OCI-LY3 (cell line): Measurements from ENCODE around the gene PJVK.

Experiments
- H2AFZ ChIP-seq: fragments of 200-600, 300-600 bp; shearing (Covaris generic); 2 replicates; pipeline ENCODE4 v1.6.0; 2014; ENCODE audit warnings: antibody characterized with exemption, low read depth, low read length
- H3K27ac ChIP-seq: fragments of 200-600, 300-600 bp; sonication (generic); 2 replicates; pipeline ENCODE4 v1.5.1; 2014; ENCODE audit warnings: mild to moderate bottlenecking, low read length, moderate library complexity, mixed read lengths
- H3K27me3 ChIP-seq: fragments of 200-600, 300-600 bp; sonication (generic); 2 replicates; pipeline ENCODE4 v1.6.1; 2014; ENCODE audit warnings: low read depth, low read length, mixed read lengths
- H3K36me3 ChIP-seq: fragments of 200-600, 300-600 bp; sonication (generic); replicated peaks from 2 replicates; pipeline ENCODE3; 2014; ENCODE audit warnings: low read depth, low read length, mixed read lengths
- H3K4me1 ChIP-seq: fragments of 300-600, 200-600 bp; sonication (generic); 2 replicates; pipeline ENCODE4 v1.6.1; 2014; ENCODE audit warnings: low read length, mixed read lengths
- H3K4me2 ChIP-seq: fragments of 200-600, 300-600 bp; sonication (generic); 2 replicates; pipeline ENCODE4 v1.6.1; 2014; ENCODE audit warnings: low read length, mixed read lengths
- H3K4me3 ChIP-seq: fragments of 300-600, 200-600 bp; sonication (generic); 2 replicates; pipeline ENCODE4 v1.5.1; 2014; ENCODE audit warnings: antibody characterized with exemption, mild to moderate bottlenecking, low read length, moderate library complexity
- H3K79me2 ChIP-seq: fragments of 300-600, 200-600 bp; shearing (Covaris generic); 2 replicates; pipeline ENCODE4 v1.6.1; 2014; ENCODE audit warnings: mild to moderate bottlenecking, low read length, mixed read lengths
- H3K9ac ChIP-seq: fragments of 300-600, 200-600 bp; shearing (Covaris generic); 2 replicates; pipeline ENCODE4 v1.6.0; 2014; ENCODE audit warnings: mild to moderate bottlenecking, low read length, moderate library complexity
- H3K9me3 ChIP-seq: fragments of 200-600, 300-600 bp; shearing (Covaris generic); 2 replicates; pipeline ENCODE4 v1.6.1; 2014; ENCODE audit warnings: low read length, mixed read lengths; ENCODE audit not compliant: insufficient read depth
- H4K20me1 ChIP-seq: fragments of 200-600, 300-600 bp; sonication (generic); 2 replicates; pipeline ENCODE4 v1.6.1; 2016; ENCODE audit warnings: low read length, mixed read lengths; ENCODE audit not compliant: insufficient read depth
- CTCF ChIP-seq: fragments of 200-600, 300-600 bp; sonication (generic); IDR thresholded peaks from 2 replicates; pipeline ENCODE4 v1.5.1; 2014; ENCODE audit warnings: antibody characterized with exemption, low read length, low read depth
- EZH2phosphoT487 ChIP-seq: fragments of 200-600 bp; shearing (Covaris generic); IDR thresholded peaks from 2 replicates; pipeline ENCODE4 v1.6.1; 2018; ENCODE audit warnings: antibody characterized with exemption, mixed run types, low read depth

PJVK gene

DNA sequence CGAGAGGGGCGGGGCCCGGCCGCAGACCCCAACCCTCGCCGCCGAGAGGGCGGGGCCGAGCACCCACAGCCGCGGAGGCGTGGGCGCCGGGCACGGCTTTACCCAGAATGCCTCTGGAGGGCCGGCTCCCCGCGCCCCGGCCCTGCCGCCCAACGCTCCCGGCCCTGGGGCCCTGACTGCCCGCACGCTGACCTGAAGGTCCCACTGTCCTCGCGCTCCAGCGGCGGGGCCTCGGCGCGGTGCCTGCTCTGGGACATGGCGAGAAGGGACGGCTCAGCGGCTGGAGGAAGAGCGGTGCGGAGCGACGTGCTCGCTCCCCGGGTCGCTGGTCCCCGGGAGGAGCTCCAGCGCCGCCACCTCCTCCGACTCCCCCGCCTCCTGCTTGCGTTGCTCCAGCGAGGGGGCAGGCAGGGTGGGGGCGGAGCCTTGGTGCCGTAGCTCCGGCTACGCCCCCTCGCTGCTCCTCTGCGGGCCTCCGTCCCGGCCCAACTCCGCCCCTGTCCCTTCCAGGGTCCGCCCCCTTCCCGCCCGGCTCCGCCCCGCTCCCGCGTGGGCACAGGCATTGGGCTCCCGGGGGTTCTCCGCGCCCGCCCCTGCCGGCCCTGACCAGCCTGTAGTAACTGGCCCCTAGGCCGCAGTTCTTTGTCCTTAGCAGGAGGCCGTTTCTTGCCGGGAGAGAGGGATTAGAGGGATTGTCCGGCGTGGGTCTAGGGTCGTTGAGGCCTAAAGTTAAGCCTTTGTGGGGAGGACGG lies at the start of gene PJVK, which contains the start of gene PRKRA:
Gene PJVK (plus strand): TSS at position 605 of the 752 bp plus-strand sequence. CDS start 2,032 bp downstream, outside the sequence.
Gene PRKRA (minus strand): TSS at position 402 of the 752 bp plus-strand sequence. CDS start 145 bp downstream, at position 257.
- Histone ChIP-seq H2AFZ (peak within 1 kb of the TSS; percentile 86), H3K4me2 (peak within 1 kb of the TSS; percentile 92), H3K36me3 (peaks cover 22% of the 10 kb centered on the region), H3K9me3 (no peaks in the 10 kb centered on the region), H3K27ac (peak within 1 kb of the TSS; percentile 85), H4K20me1 (peaks cover 18% of the 10 kb centered on the region), H3K4me1 (peaks cover 13% of the 10 kb centered on the region), H3K27me3 (no peaks in the 10 kb centered on the region), H3K79me2 (peaks cover 27% of the 10 kb centered on the region), H3K4me3 (peak within 1 kb of the TSS; percentile 91), H3K9ac (peak within 1 kb of the TSS; percentile 98)
- TF ChIP-seq EZH2phosphoT487 (no peak), CTCF (no peak)

GRCh38 chr2:178401994-178402437 lies 49.2 kb upstream of the PJVK start:
- TF ChIP-seq CTCF, result no peak
- TF ChIP-seq EZH2phosphoT487, result no peak
- no peaks in the 10 kb centered on the region for H3K79me2 ChIP-seq
- no peaks in the 10 kb centered on the region for H3K9me3 ChIP-seq
- H3K36me3 ChIP-seq, result no peaks in the 10 kb centered on the region
- peaks cover 24% of the 10 kb centered on the region for H3K4me1 ChIP-seq
- H3K4me3 ChIP-seq, result no peak overlapping the region
- no peaks in the 10 kb centered on the region; the same call in 1 of the 2 replicates for H3K27me3 ChIP-seq
- H3K27ac ChIP-seq, result no peak overlapping the region
- H3K9ac ChIP-seq, result no peak overlapping the region
- no peak overlapping the region for H3K4me2 ChIP-seq
- H4K20me1 ChIP-seq, result no peaks in the 10 kb centered on the region
- no peak overlapping the region for H2AFZ ChIP-seq

GRCh38 chr2:178403671-178404306 lies 47.4 kb upstream of the PJVK start:
- 0 out of 2 replicates have a peak overlapping the region, but pooled peaks have one; percentile 4 for H3K9ac ChIP-seq
- H3K4me2 ChIP-seq, result peak overlapping the region; percentile 65

More at GRCh38 chr2:178403671-178404306, 47.4 kb upstream of the PJVK start:
- no peaks in the 10 kb centered on the region for H4K20me1 ChIP-seq
- no peak for TF ChIP-seq EZH2phosphoT487
- no peak for TF ChIP-seq CTCF
- no peaks in the 10 kb centered on the region for H3K79me2 ChIP-seq
- H3K27me3 ChIP-seq, result no peaks in the 10 kb centered on the region; the same call in 1 of the 2 replicates
- H3K4me3 ChIP-seq, result peak overlapping the region; percentile 33
- H3K27ac ChIP-seq, result no peak overlapping the region; the same call in 1 of the 2 replicates
- no peaks in the 10 kb centered on the region for H3K9me3 ChIP-seq
- peaks cover 24% of the 10 kb centered on the region for H3K4me1 ChIP-seq
- no peaks in the 10 kb centered on the region for H3K36me3 ChIP-seq
- peak overlapping the region; percentile 7; the same call in 1 of the 2 replicates for H2AFZ ChIP-seq
